Left ventricle myocardium inferior (tissue), 1 donor: ENCODE measurements around the gene CDCA8. TPM values are rescaled to one million over a fixed set of nuclear protein-coding genes. Genes with fewer than 3 reads are reported as not detected.

Experiments
- DNase-seq: peaks from one replicate; pipeline ENCODE4 v3.0.0-alpha.2; 2020
- H3K27ac ChIP-seq: fragments of 200-600 bp; replicated peaks from 2 replicates; pipeline ENCODE4 v1.8.0; 2021
- H3K27me3 ChIP-seq: fragments of 200-600 bp; 2 replicates; pipeline ENCODE4 v1.8.0; 2021; ENCODE audit warnings: low read depth
- H3K36me3 ChIP-seq: fragments of 200-600 bp; 2 replicates; pipeline ENCODE4 v1.8.0; 2021
- H3K4me1 ChIP-seq: fragments of 200-600 bp; 2 replicates; pipeline ENCODE4 v1.8.0; 2021
- H3K4me3 ChIP-seq: fragments of 200-600 bp; 2 replicates; pipeline ENCODE4 v1.8.0; 2021; ENCODE audit warnings: mild to moderate bottlenecking, moderate library complexity
- H3K9me3 ChIP-seq: fragments of 200-600 bp; replicated peaks from 2 replicates; pipeline ENCODE4 v1.8.0; 2021
- CTCF ChIP-seq: fragments of 200-600 bp; IDR thresholded peaks from 2 replicates; pipeline ENCODE4 v1.8.0; 2021; ENCODE audit warnings: antibody characterized with exemption, mild to moderate bottlenecking, borderline replicate concordance
- intact Hi-C: fragments of 100-400 bp; cut with micrococcal nuclease; formaldehyde crosslinking; loops from one replicate; pipeline ENCODE4 v1.11.0; 2022
- total RNA-seq: library from RNA; stranded (reverse); fragmentation: NEBNext Ultra II Directional; extraction: Animal tissue kit (Norgen Biotek cat#: 25700); gene quantifications from one replicate; pipeline ENCODE4 v1.2.1, GENCODE V29; 2021
- donor health status: DM: no; HTN: yes; CAD: no; lungs with severe emphysema.

CDCA8 gene
- total RNA-seq, 1 donor from 2014 or later: 0.33 TPM

GRCh38 chr1:37714689-37715088 is 22.4 kb downstream of the CDCA8 start:
- Histone ChIP-seq H3K9me3 (no peaks in the 10 kb centered on the region), H3K4me3 (no peak overlapping the region), H3K4me1 (no peaks in the 10 kb centered on the region), H3K27ac (no peak overlapping the region), H3K27me3 (peaks cover 42% of the 10 kb centered on the region), H3K36me3 (no peaks in the 10 kb centered on the region)
- TF ChIP-seq CTCF: no peak
- intact Hi-C loops: no loop called here
- no peak for DNase-seq

DNA sequence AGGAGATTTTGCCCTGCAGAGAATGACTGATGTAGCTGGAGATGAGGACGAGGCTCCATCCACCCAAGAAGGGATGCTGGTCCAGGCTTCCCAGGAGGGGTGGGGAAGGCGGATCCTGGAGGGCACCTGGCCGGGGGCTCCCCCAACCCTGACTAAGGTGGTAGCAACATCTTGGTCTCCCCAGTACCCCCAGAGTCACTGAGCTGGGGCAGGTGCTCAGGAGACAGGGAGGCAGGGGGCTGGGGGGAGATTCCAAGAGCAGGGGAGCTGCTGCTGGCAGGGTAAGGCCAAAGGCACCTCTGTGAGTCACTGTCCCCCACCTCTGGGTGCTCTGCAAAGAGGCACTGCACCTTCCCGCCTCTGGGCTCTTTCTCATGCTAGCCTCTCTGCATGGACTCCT is 24.0 kb downstream of the CDCA8 start:
- no peaks in the 10 kb centered on the region for H3K36me3 ChIP-seq
- peaks cover 55% of the 10 kb centered on the region for H3K27me3 ChIP-seq
- no peak for DNase-seq
- no peaks in the 10 kb centered on the region for H3K4me1 ChIP-seq
- no peaks in the 10 kb centered on the region for H3K9me3 ChIP-seq
- intact Hi-C loops: no loop called here
- no peak overlapping the region for H3K27ac ChIP-seq
- no peak for TF ChIP-seq CTCF
- H3K4me3 ChIP-seq: no peak overlapping the region

GRCh38 chr1:37717631-37718030 is 25.3 kb downstream of the CDCA8 start:
- DNase-seq: no peak
- no peak for TF ChIP-seq CTCF
- Histone ChIP-seq H3K4me3 (no peak overlapping the region), H3K9me3 (no peaks in the 10 kb centered on the region), H3K4me1 (no peaks in the 10 kb centered on the region), H3K27me3 (peaks cover 61% of the 10 kb centered on the region), H3K36me3 (no peaks in the 10 kb centered on the region), H3K27ac (no peak overlapping the region)
- intact Hi-C loops: no loop called here

DNA sequence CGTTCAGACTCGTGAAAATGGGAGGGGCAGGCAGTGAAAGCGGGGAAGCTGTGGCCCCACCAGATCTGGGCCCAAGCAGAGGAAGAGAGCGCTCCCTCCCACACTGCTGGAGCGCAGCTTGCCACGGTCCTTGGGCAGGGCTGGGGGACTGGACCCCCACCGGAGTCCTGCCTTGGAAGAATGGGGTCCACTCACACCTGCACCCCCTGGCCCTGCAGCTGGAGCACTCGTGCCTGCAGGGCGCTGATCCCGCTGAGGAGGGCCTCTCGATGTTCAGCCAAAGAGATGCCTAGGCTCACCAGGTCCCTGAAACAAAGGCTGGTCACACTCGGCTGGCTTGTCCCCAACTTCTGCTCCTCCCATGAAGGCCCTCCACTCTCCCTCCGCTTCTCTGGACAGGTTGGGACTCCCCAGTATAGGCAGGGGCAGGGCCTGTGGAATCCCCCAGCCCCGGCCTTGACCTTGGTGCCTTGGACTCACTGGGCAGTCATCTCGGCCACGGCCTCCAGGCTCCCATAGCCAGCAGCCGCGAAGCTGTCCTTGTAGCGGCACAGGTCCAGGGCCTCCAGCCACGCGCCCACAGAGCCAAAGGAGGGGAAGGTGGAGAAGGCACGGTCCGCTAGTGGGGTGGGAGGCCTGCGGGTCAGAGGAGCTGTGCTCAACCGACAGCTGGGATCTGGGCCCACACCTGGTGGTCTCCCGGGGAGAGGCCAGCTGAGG is 26.0 kb downstream of the CDCA8 start:
- intact Hi-C loops: no loop called here
- H3K4me1 ChIP-seq: no peaks in the 10 kb centered on the region
- peaks cover 61% of the 10 kb centered on the region for H3K27me3 ChIP-seq
- no peak overlapping the region for H3K4me3 ChIP-seq
- TF ChIP-seq CTCF: no peak
- no peak for DNase-seq
- no peak overlapping the region for H3K27ac ChIP-seq
- no peaks in the 10 kb centered on the region for H3K36me3 ChIP-seq
- H3K9me3 ChIP-seq: no peaks in the 10 kb centered on the region

- Histone ChIP-seq H3K9me3 (no peaks in the 10 kb centered on the region), H3K27me3 (peaks cover 61% of the 10 kb centered on the region), H3K4me3 (no peak overlapping the region), H3K27ac (no peak overlapping the region), H3K4me1 (no peaks in the 10 kb centered on the region), H3K36me3 (no peaks in the 10 kb centered on the region)
- DNase-seq: no peak
- intact Hi-C loops: no loop called here
- no peak for TF ChIP-seq CTCF
These were observed 26.7 kb downstream of the CDCA8 start for GRCh38 chr1:37718901-37719571.
